Upper lobe of left lung (tissue), 6 donors: Measurements from ENCODE around the gene ZNF518B. TPM values are rescaled to one million over a fixed set of nuclear protein-coding genes. Genes with fewer than 3 reads are reported as not detected.

Experiments used
- ATAC-seq, 2 donors: fragments of 200-7000 bp; cut with Tn5 transposase; one replicate each; pipeline ENCODE4 v1.9.1; 2022; ENCODE audit warnings: mild to moderate bottlenecking in 2 of 2, moderate library complexity in 2 of 2; ENCODE audit not compliant: low FRiP score in 2 of 2
- DNase-seq, 2 donors: peaks; one replicate each; pipeline ENCODE4 v3.0.0-alpha.2; 2019 to 2020
- H3K27ac ChIP-seq, 4 donors: fragments of 200-600 bp; sonication (generic); one replicate each; pipeline ENCODE4 v1.5.1; 2016 to 2019
- H3K27me3 ChIP-seq, 4 donors: fragments of 200-600 bp; sonication (generic); one replicate each; pipeline ENCODE4 v1.5.1; 2017 to 2019
- H3K36me3 ChIP-seq, 4 donors: fragments of 200-600 bp; sonication (generic); one replicate each; pipeline ENCODE4 v1.5.1; 2016 to 2019
- H3K4me1 ChIP-seq, 4 donors: fragments of 200-600 bp; sonication (generic); one replicate each; pipeline ENCODE4 v1.5.1; 2018 to 2019
- H3K4me3 ChIP-seq, 4 donors: fragments of 200-600 bp; sonication (generic); one replicate each; pipeline ENCODE4 v1.5.1; 2017 to 2019; ENCODE audit warnings: mild to moderate bottlenecking in 2 of 4, moderate library complexity in 1 of 4
- H3K9me3 ChIP-seq, 4 donors: fragments of 200-600 bp; sonication (generic); one replicate each; pipeline ENCODE4 v1.5.1; 2018 to 2019
- CTCF ChIP-seq, 6 experiments: fragments of 450-650 bp in 4 of 6; fragments of 200-600 bp in 2 of 6; sonication (generic) in 2 of 6; IDR thresholded peaks; one replicate each; pipeline ENCODE4 v1.5.1; 2016 to 2019; ENCODE audit warnings: antibody characterized with exemption in 6 of 6
- EP300 ChIP-seq, 4 donors: sonication (generic); formaldehyde crosslinking; IDR thresholded peaks; one replicate each; pipeline ENCODE4 v1.5.1; 2017; ENCODE audit warnings: antibody characterized with exemption in 4 of 4, control low read depth in 2 of 4
- POLR2A ChIP-seq, 4 donors: fragments of 450-650 bp; IDR thresholded peaks; one replicate each; pipeline ENCODE4 v1.5.1; 2016 to 2017; ENCODE audit warnings: antibody characterized with exemption in 4 of 4, mild to moderate bottlenecking in 2 of 4
- POLR2AphosphoS5 ChIP-seq, 2 donors: sonication (generic); formaldehyde crosslinking; IDR thresholded peaks; one replicate each; pipeline ENCODE4 v1.5.1; 2017; ENCODE audit warnings: antibody characterized with exemption in 2 of 2
- WGBS, 2 donors: methylation state at CpG; one replicate each; pipeline ENCODE4 v1.1.5; 2017 to 2018; 5-methylcytosine and 5-hydroxymethylcytosine counted together
- total RNA-seq, 6 donors: library from RNA; depleted of rRNA in 4 of 6; stranded (reverse); fragments of >200 nt in 4 of 6; gene quantifications; one replicate each; pipeline versions ENCODE4 v1.1.0 to v1.2.1, GENCODE V29; 2016 to 2021
- donor health status: DM: no; HTN: no; CAD: no; lungs with moderate emphysema.
- donor health status: DM: no; HTN: yes; CAD: no; lungs with severe emphysema.

ZNF518B gene
- total RNA-seq, 6 donors from 2014 or later = 7.8 to 22.6 (median 11.7) TPM

DNA sequence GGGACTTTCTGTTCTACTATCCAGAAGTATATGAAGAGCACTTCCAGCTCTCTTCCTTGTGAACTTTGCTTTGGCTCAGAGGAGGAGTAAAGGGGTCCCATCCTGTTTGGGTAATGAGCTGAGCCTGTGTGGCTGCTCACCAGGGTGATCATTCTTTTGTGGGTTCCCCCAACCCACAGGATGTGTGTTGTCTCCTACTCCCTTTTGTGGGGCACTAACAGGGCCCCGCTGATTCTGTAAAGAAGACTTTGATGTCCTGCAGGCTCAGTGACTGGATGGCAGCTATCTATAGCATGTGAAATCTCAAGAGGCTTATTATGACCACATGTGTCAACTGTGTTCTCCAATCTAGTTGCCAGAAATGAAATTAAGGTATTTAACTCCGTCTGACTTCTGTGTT, 40.8 kb downstream of the ZNF518B start:
- Histone ChIP-seq H3K27ac (no peak overlapping the region), H3K27me3 (no peaks in the 10 kb centered on the region), H3K4me3 (no peak overlapping the region), H3K4me1 (no peaks in the 10 kb centered on the region), H3K36me3 (no peaks in the 10 kb centered on the region), H3K9me3 (no peaks in the 10 kb centered on the region)
- 50 to 70% methylated on average over 2 of the region's 2 CpGs for WGBS, 2 donors
- ATAC-seq (no peak), DNase-seq (no peak)
- TF ChIP-seq POLR2AphosphoS5 (IDR thresholded peaks at IDR 0.05) (no peak), EP300 (IDR thresholded peaks at IDR 0.05) (no peak), POLR2A (IDR thresholded peaks at IDR 0.05) (no peak), CTCF (IDR thresholded peaks at IDR 0.05) (no peak)

DNA sequence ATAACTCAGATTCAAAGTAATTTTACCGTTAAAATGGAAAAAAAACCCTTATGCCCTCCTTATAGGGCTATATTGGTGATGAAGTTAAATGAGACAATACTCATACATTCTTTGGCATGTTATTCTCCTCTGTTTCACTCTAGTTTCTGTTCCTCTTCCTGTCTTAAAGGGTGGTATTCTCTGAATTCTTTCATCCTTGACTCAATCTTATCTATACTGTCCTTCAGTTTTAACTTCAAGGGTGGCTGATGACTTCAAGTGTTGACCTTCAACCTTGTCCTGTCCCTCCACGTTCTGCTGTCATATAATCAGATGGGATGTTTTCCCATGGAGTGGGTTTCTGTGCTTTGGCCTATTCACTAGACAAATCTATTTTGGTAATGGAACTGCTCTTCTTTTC, 44.0 kb downstream of the ZNF518B start:
- WGBS, 2 donors = 67 to 71% methylated on average over 2 of the region's 2 CpGs
- ATAC-seq (no peak), DNase-seq (no peak)
- Histone ChIP-seq H3K27me3 (no peaks in the 10 kb centered on the region), H3K9me3 (no peaks in the 10 kb centered on the region), H3K4me1 (no peaks in the 10 kb centered on the region), H3K36me3 (no peaks in the 10 kb centered on the region), H3K4me3 (no peak overlapping the region), H3K27ac (no peak overlapping the region)
- TF ChIP-seq POLR2A (IDR thresholded peaks at IDR 0.05) (no peak), EP300 (IDR thresholded peaks at IDR 0.05) (no peak), CTCF (IDR thresholded peaks at IDR 0.05) (no peak), POLR2AphosphoS5 (IDR thresholded peaks at IDR 0.05) (no peak)

DNA sequence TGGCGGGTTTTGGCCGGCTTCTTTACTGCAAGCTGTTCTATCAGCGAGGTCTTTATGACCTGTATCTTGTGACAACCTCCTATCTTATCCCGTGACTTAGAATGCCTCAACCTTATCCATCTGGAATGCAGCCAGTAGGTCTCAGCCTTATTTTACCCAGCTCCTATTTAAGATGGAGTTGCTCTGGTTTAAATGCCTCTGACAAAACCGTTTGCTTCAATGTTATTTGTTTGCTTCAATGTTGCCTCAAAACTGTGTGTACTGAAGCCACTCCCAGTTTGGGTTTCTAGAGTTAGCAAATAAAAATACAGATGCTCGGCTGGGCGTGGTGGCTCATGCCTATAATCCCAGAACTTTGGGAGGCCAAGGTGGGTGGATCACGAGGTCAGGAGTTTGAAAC, 51.6 kb downstream of the ZNF518B start:
- no peaks in the 10 kb centered on the region for H3K9me3 ChIP-seq
- ATAC-seq (no peak), DNase-seq (no peak)
- H3K27me3 ChIP-seq = no peaks in the 10 kb centered on the region
- TF ChIP-seq POLR2A (IDR thresholded peaks at IDR 0.05) (no peak), POLR2AphosphoS5 (IDR thresholded peaks at IDR 0.05) (no peak), CTCF (IDR thresholded peaks at IDR 0.05) (no peak), EP300 (IDR thresholded peaks at IDR 0.05) (no peak)
- H3K4me1 ChIP-seq = peaks cover 0 to 5% (median 0%) of the 10 kb centered on the region in 4 donors
- H3K27ac ChIP-seq = no peak overlapping the region
- no peaks in the 10 kb centered on the region for H3K36me3 ChIP-seq
- 74 to 95% methylated on average over 8 of the region's 8 CpGs for WGBS, 2 donors
- no peak overlapping the region for H3K4me3 ChIP-seq

- DNase-seq (no peak), ATAC-seq (no peak)
- 63 to 66% methylated on average over 6 of the region's 6 CpGs for WGBS, 2 donors
- H3K27ac ChIP-seq = no peak overlapping the region
- no peaks in the 10 kb centered on the region for H3K9me3 ChIP-seq
- TF ChIP-seq POLR2AphosphoS5 (IDR thresholded peaks at IDR 0.05) (no peak), POLR2A (IDR thresholded peaks at IDR 0.05) (no peak), CTCF (IDR thresholded peaks at IDR 0.05) (peak in 5 of 6 experiments; percentile 27 to 65 (median 55))
- no peaks in the 10 kb centered on the region for H3K27me3 ChIP-seq
- H3K36me3 ChIP-seq = no peaks in the 10 kb centered on the region
- H3K4me1 ChIP-seq = peaks cover 0 to 5% (median 0%) of the 10 kb centered on the region in 4 donors
- no peak overlapping the region for H3K4me3 ChIP-seq
Observed at GRCh38 chr4:10403633-10404445, 53.4 kb downstream of the ZNF518B start.
